Neuronal stem cell (in vitro differentiated cells): ENCODE measurements around the gene SCFD2. TPM values are rescaled to one million over a fixed set of nuclear protein-coding genes. Genes with fewer than 3 reads are reported as not detected.

Source experiments
- DNase-seq: peaks from one replicate; pipeline ENCODE4 v3.0.0-alpha.2; 2013; ENCODE audit warnings: low spot score
- H2AFZ ChIP-seq: one replicate; pipeline ENCODE4 v1.6.1; 2013; ENCODE audit warnings: mild to moderate bottlenecking, low read length, inconsistent platforms
- H2AK5ac ChIP-seq: 2 replicates; pipeline ENCODE4 v1.6.1; 2013; ENCODE audit warnings: low read depth, mild to moderate bottlenecking, inconsistent platforms, low read length, moderate library complexity, mixed read lengths
- H2BK120ac ChIP-seq: 2 replicates; pipeline ENCODE4 v1.6.1; 2013; ENCODE audit warnings: low read depth, mild to moderate bottlenecking, inconsistent platforms, low read length, moderate library complexity, mixed read lengths
- H2BK12ac ChIP-seq: one replicate; pipeline ENCODE4 v1.6.1; 2013; ENCODE audit warnings: low read length, inconsistent platforms
- H2BK15ac ChIP-seq: 2 replicates; pipeline ENCODE4 v1.6.1; 2013; ENCODE audit warnings: mild to moderate bottlenecking, low read length, inconsistent platforms, mixed read lengths
- H2BK5ac ChIP-seq: one replicate; pipeline ENCODE4 v1.6.1; 2013; ENCODE audit warnings: inconsistent platforms, mild to moderate bottlenecking, low read length, moderate library complexity
- H3K14ac ChIP-seq: one replicate; pipeline ENCODE4 v1.6.1; 2013; ENCODE audit warnings: low read length, inconsistent platforms
- H3K18ac ChIP-seq: 2 replicates; pipeline ENCODE4 v1.6.1; 2013; ENCODE audit warnings: low read length, inconsistent platforms
- H3K23ac ChIP-seq: 2 replicates; pipeline ENCODE4 v1.6.1; 2013; ENCODE audit warnings: low read depth, mild to moderate bottlenecking, mixed read lengths, low read length, inconsistent platforms; ENCODE audit not compliant: poor library complexity
- H3K27ac ChIP-seq: replicated peaks from 3 replicates; pipeline ENCODE4 v1.5.1; 2013; ENCODE audit warnings: low read length, inconsistent platforms
- H3K27me3 ChIP-seq, 3 experiments: 2 replicates each; pipeline ENCODE4 v1.6.1; 2013; ENCODE audit warnings: low read length in 3 of 3, mild to moderate bottlenecking in 2 of 3, inconsistent platforms in 1 of 3, low read depth in 1 of 3, mixed read lengths in 1 of 3, moderate library complexity in 1 of 3; ENCODE audit not compliant: control insufficient read depth in 3 of 3, insufficient read depth in 3 of 3
- H3K36me3 ChIP-seq, 2 donors: replicated peaks in 1 of 2; 2 replicates each; pipeline ENCODE4 v1.6.1; 2013; ENCODE audit warnings: low read length in 2 of 2; ENCODE audit not compliant: control insufficient read depth in 2 of 2, insufficient read depth in 2 of 2
- H3K4ac ChIP-seq: 2 replicates; pipeline ENCODE4 v1.6.1; 2013; ENCODE audit warnings: inconsistent platforms, mild to moderate bottlenecking, low read length, moderate library complexity
- H3K4me1 ChIP-seq, 2 donors: 1 replicate in 1 of 2; 2 replicates in 1 of 2; pipeline ENCODE4 v1.6.1; 2013; ENCODE audit warnings: low read length in 2 of 2, low read depth in 1 of 2; ENCODE audit not compliant: control insufficient read depth in 2 of 2, insufficient read depth in 1 of 2
- H3K4me2 ChIP-seq: one replicate; pipeline ENCODE4 v1.6.1; 2013; ENCODE audit warnings: mild to moderate bottlenecking, low read length, inconsistent platforms; ENCODE audit not compliant: insufficient read depth, poor library complexity, severe bottlenecking
- H3K4me3 ChIP-seq, 2 donors: 2 replicates each; pipeline ENCODE4 v1.5.1; 2013; ENCODE audit warnings: low read length in 2 of 2, mild to moderate bottlenecking in 2 of 2, inconsistent platforms in 1 of 2, moderate library complexity in 1 of 2
- H3K79me1 ChIP-seq: one replicate; pipeline ENCODE4 v1.6.1; 2013; ENCODE audit warnings: low read depth, mild to moderate bottlenecking, inconsistent platforms, low read length, moderate library complexity
- H3K9ac ChIP-seq: one replicate; pipeline ENCODE4 v1.6.1; 2013; ENCODE audit warnings: mild to moderate bottlenecking, low read depth, low read length, inconsistent platforms; ENCODE audit not compliant: poor library complexity
- H3K9me3 ChIP-seq, 2 donors: replicated peaks in 1 of 2; 2 replicates each; pipeline versions ENCODE3 to v1.6.1; 2013; ENCODE audit warnings: low read length in 2 of 2, mild to moderate bottlenecking in 2 of 2, inconsistent platforms in 1 of 2, low read depth in 1 of 2, mixed read lengths in 1 of 2, moderate library complexity in 1 of 2; ENCODE audit not compliant: control insufficient read depth in 2 of 2, insufficient read depth in 1 of 2
- H4K8ac ChIP-seq: one replicate; pipeline ENCODE4 v1.6.1; 2013; ENCODE audit warnings: low read depth, mild to moderate bottlenecking, inconsistent platforms, low read length, moderate library complexity
- H4K91ac ChIP-seq: one replicate; pipeline ENCODE4 v1.6.1; 2013; ENCODE audit warnings: low read length, low read depth, mild to moderate bottlenecking, inconsistent platforms; ENCODE audit not compliant: poor library complexity
- WGBS, 2 donors: extraction: QIAGEN DNeasy Blood & Tissue Kit; methylation state at CpG; one replicate each; pipeline ENCODE4 v1.1.7; 2013; ENCODE audit warnings: missing lambda C conversion rate in 2 of 2, mixed read lengths in 1 of 2; ENCODE audit not compliant: insufficient read length in 2 of 2, insufficient replicate concordance in 1 of 2; ENCODE audit errors: extremely low coverage in 2 of 2; 5-methylcytosine and 5-hydroxymethylcytosine counted together
- small RNA-seq: library from polyadenylated mRNA; stranded (forward); fragments of <200 nt; extraction: miRNeasy Mini kit (QIAGEN cat#:217004); gene quantifications from one replicate; pipeline ENCODE3, GENCODE V24; 2013; ENCODE audit not compliant: insufficient read depth

The SCFD2 gene

DNA sequence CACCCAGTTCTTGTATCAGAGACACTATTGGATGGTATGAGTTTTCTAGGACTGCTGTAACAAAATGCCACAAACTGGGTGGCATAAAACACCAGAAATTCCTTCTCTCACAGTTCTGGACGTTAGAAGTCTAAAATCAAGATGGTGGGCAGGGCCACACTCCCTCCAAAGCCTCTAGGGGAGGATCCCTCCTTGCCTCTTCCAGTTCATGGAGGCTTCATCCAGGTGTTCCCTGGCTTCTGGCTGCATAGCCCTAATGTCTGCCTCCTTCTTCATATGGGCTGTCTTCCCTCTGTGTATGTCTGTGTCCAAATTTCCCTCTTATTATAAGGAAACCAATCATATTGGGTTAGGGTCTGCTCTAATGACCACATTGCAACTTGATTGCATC is 542.2 kb downstream of the SCFD2 start:
- Histone ChIP-seq H3K27me3 (no peaks in the 10 kb centered on the region), H2AK5ac (no peak overlapping the region), H2BK120ac (no peak overlapping the region), H2BK15ac (no peak overlapping the region), H3K14ac (no peak overlapping the region), H2AFZ (no peak overlapping the region), H3K4me2 (no peak overlapping the region), H4K91ac (no peak overlapping the region), H3K4me3 (no peak overlapping the region), H3K79me1 (no peaks in the 10 kb centered on the region), H3K23ac (no peak overlapping the region), H3K9me3 (peaks cover 0 to 2% of the 10 kb centered on the region in 2 donors), H2BK12ac (no peak overlapping the region), H3K27ac (no peak overlapping the region), H3K9ac (no peak overlapping the region), H3K36me3 (no peaks in the 10 kb centered on the region), H3K4ac (no peak overlapping the region), H3K4me1 (peaks cover 8 to 13% of the 10 kb centered on the region in 2 donors), H3K18ac (no peak overlapping the region), H4K8ac (no peak overlapping the region), H2BK5ac (no peak overlapping the region)
- no CpG with 5 or more reads among the region's 1 CpG for WGBS, 2 donors
- DNase-seq = no peak

Small RNA genes within 50 kb of the gene (small RNA-seq; reads per million reads assigned to genes)
- not detected for gene RNU6-310P
